ENCODE data around the gene DIPK1C. TPM values are rescaled to one million over a fixed set of nuclear protein-coding genes. Genes with fewer than 3 reads are reported as not detected.

DIPK1C gene
- total and polyA plus RNA-seq, 2 of the 4 experiments (the other 2 are of a cell fraction): not detected

DNA sequence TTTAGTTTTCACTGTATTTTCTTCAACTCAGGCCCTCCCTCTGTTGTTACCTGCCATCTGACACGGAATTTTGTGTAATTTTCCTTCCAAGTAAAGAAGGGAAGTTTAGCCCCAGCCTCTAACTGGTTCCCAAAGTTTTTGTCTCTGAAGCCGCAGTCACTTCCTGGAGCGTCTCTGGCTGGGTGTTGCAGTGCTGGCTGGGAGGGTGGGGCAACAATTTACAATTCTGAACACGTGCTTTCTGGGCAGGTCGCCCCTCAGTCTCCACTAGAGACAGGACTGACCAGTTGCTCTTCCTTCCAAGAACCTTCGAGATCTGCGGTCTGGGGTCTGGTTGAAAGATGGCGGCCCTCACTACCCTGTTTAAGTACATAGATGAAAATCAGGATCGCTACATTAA is 42.5 kb upstream of the DIPK1C start:
- BruUV-seq (replicated peaks): no TSS peak
- in situ Hi-C loops (cut with MboI; ENCODE audit: low sequenced_read_pairs) (no loop called here), intact Hi-C loops (cut with micrococcal nuclease) (loop anchor here (5.0 kb wide), 2 partner anchors 53 to 1848 kb away; no protein-coding TSS in a partner anchor), dilution Hi-C loops (cut with HindIII; ENCODE audit: low sequenced_read_pairs, unreplicated experiment) (no loop called here)
- Histone ChIP-seq H3K18ac (ENCODE audit: low read depth, low read length) (no peak overlapping the region), H3K27me3 (ENCODE audit: control insufficient read depth, insufficient read depth, low read length) (no peaks in the 10 kb centered on the region), H4K91ac (ENCODE audit: insufficient read depth, low read depth, low read length) (no peak overlapping the region), H2BK20ac (ENCODE audit: low read depth, low read length) (no peak overlapping the region), H2AFZ (replicated peaks; ENCODE audit: low read length, poor library complexity) (no peak overlapping the region), H3K79me1 (ENCODE audit: low read depth in 1 of 2, low read length in 2 of 2) (peaks cover 16 to 27% of the 10 kb centered on the region in 2 experiments), H3K27ac (ENCODE audit: insufficient read depth, low read length) (no peak overlapping the region), H3K4me3 (ENCODE audit: insufficient read depth, low read depth, low read length) (no peak overlapping the region), H3K9me1 (ENCODE audit: insufficient read depth, low read length) (peaks cover 4% of the 10 kb centered on the region; the same call in 1 of the 2 replicates), H4K20me1 (ENCODE audit: insufficient read depth, low read length) (no peaks in the 10 kb centered on the region), H3K23ac (ENCODE audit: low read depth, low read length) (no peak overlapping the region), H4K5ac (ENCODE audit: low read depth, low read length) (no peak overlapping the region), H3K36me3 (ENCODE audit: control insufficient read depth, insufficient read depth, low read length) (peaks cover 24% of the 10 kb centered on the region), H2BK15ac (ENCODE audit: low read depth, low read length) (no peak overlapping the region), H3K9ac (ENCODE audit: low read depth, low read length) (no peak overlapping the region), H3K4ac (ENCODE audit: low read depth, low read length) (no peak overlapping the region), H3K14ac (replicated peaks; ENCODE audit: low read depth, low read length) (no peak overlapping the region), H2BK120ac (ENCODE audit: low read depth, low read length) (no peak overlapping the region), H3K4me2 (ENCODE audit: low read depth, low read length) (no peak overlapping the region), H2BK5ac (ENCODE audit: low read depth, low read length, poor library complexity, severe bottlenecking) (no peak overlapping the region), H2AK5ac (ENCODE audit: low read depth, low read length) (no peak overlapping the region), H2AK9ac (replicated peaks; ENCODE audit: low read depth, low read length, poor library complexity) (no peak overlapping the region), H3K56ac (ENCODE audit: extremely low read depth, insufficient read depth, low read length) (no peak overlapping the region), H3K9me3 (ENCODE audit: control insufficient read depth, insufficient read depth, low read length) (no peaks in the 10 kb centered on the region), H4K8ac (ENCODE audit: low read depth in 2 of 2, low read length in 2 of 2) (no peak overlapping the region), H3K4me1 (ENCODE audit: control insufficient read depth, insufficient read depth, low read length) (peaks cover 5% of the 10 kb centered on the region; the same call in 1 of the 2 replicates)
- ChIA-PET CTCF (interaction anchor here (0.7 kb wide), 1 partner anchor 52 kb away, joined by 4 read pairs; no protein-coding TSS in a partner anchor), POLR2A (ENCODE audit: unreplicated experiment) (no interaction called here)
- no peak for TF ChIP-seq RCOR1 (IDR thresholded peaks at IDR 0.05; ENCODE audit: insufficient replicate concordance, low read length)
- no peak for TF ChIP-seq SMC3 (IDR thresholded peaks at IDR 0.05; ENCODE audit: low read depth, low read length)
- TF ChIP-seq NFE2L2 (IDR thresholded peaks at IDR 0.05; ENCODE audit: low read depth, low read length): no peak
- no peak for TF ChIP-seq MXI1 (IDR thresholded peaks at IDR 0.05; ENCODE audit: borderline replicate concordance, low read depth, low read length)
- TF ChIP-seq FOS (IDR thresholded peaks at IDR 0.05; ENCODE audit: low read depth, low read length): no peak
- no peak for TF ChIP-seq MAZ (IDR thresholded peaks at IDR 0.05; ENCODE audit: borderline replicate concordance, low read depth, low read length)
- no peak for TF ChIP-seq CEBPB (IDR thresholded peaks at IDR 0.05; ENCODE audit: low read depth, low read length)
- TF ChIP-seq BHLHE40 (IDR thresholded peaks at IDR 0.05; ENCODE audit: low read depth, low read length): no peak
- no peak for TF ChIP-seq RFX5 (IDR thresholded peaks at IDR 0.05; ENCODE audit: low read depth, low read length)
- no peak for TF ChIP-seq CTCF (conservative IDR thresholded peaks at IDR 0.05; ENCODE audit: low read depth, low read length)
- no peak for TF ChIP-seq MAFK (IDR thresholded peaks at IDR 0.05; ENCODE audit: low read depth, low read length)
- TF ChIP-seq, protein P1, sequence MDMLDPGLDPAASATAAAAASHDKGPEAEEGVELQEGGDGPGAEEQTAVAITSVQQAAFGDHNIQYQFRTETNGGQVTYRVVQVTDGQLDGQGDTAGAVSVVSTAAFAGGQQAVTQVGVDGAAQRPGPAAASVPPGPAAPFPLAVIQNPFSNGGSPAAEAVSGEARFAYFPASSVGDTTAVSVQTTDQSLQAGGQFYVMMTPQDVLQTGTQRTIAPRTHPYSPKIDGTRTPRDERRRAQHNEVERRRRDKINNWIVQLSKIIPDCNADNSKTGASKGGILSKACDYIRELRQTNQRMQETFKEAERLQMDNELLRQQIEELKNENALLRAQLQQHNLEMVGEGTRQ (IDR thresholded peaks at IDR 0.05; ENCODE audit: low read depth, low read length): no peak
- TF ChIP-seq CHD1 (IDR thresholded peaks at IDR 0.05; ENCODE audit: low read depth, low read length): no peak
- no peak for ATAC-seq (ENCODE audit: low read depth)
- 65% methylated on average over 2 of the region's 9 CpGs; no CpG with 5 or more reads in 1 of the 2 experiments for WGBS, 2 experiments (ENCODE audit: extremely low coverage in 2 of 2, insufficient read length in 1 of 2)
- no peak for DNase-seq

All from IMR-90 (cell line).